Smooth muscle cell (in vitro differentiated cells): ENCODE results near the gene NOX1. TPM values are rescaled to one million over a fixed set of nuclear protein-coding genes. Genes with fewer than 3 reads are reported as not detected.

Experiments used
- DNase-seq: peaks from one replicate; lab custom pipeline; 2025; ENCODE audit not compliant: unreplicated experiment; lab: John Stamatoyannopoulos, UW
- H2AFZ ChIP-seq: fragments of 200-600 bp; sonication (generic); 2 replicates; pipeline ENCODE4 v1.6.0; 2016; ENCODE audit warnings: antibody characterized with exemption, low read depth, mild to moderate bottlenecking
- H3F3A ChIP-seq: fragments of 200-600 bp; sonication (generic); 2 replicates; pipeline ENCODE4 v1.6.0; 2017; ENCODE audit warnings: antibody characterized with exemption, low read depth
- H3K27ac ChIP-seq: fragments of 200-600 bp; sonication (generic); 2 replicates; pipeline ENCODE4 v1.5.1; 2016; ENCODE audit warnings: low read depth, mild to moderate bottlenecking
- H3K27me3 ChIP-seq: fragments of 200-600 bp; sonication (generic); 2 replicates; pipeline ENCODE4 v1.6.1; 2016; ENCODE audit warnings: low read depth, mild to moderate bottlenecking
- H3K36me3 ChIP-seq: fragments of 200-600 bp; sonication (generic); 2 replicates; pipeline ENCODE4 v1.5.1; 2016; ENCODE audit warnings: low read depth
- H3K4me1 ChIP-seq: fragments of 200-600 bp; sonication (generic); 2 replicates; pipeline ENCODE4 v1.5.1; 2016; ENCODE audit warnings: low read depth
- H3K4me2 ChIP-seq: fragments of 200-600 bp; sonication (generic); 2 replicates; pipeline ENCODE4 v1.6.0; 2016; ENCODE audit warnings: mild to moderate bottlenecking
- H3K4me3 ChIP-seq: fragments of 200-600 bp; sonication (generic); 2 replicates; pipeline ENCODE4 v1.5.1; 2016; ENCODE audit warnings: mild to moderate bottlenecking
- H3K79me2 ChIP-seq: fragments of 200-600 bp; sonication (generic); 2 replicates; pipeline ENCODE4 v1.6.0; 2016; ENCODE audit warnings: low read depth, mild to moderate bottlenecking
- H3K9ac ChIP-seq: fragments of 200-600 bp; sonication (generic); 2 replicates; pipeline ENCODE4 v1.6.0; 2016; ENCODE audit warnings: low read depth
- H3K9me3 ChIP-seq: fragments of 200-600 bp; sonication (generic); replicated peaks from 2 replicates; pipeline ENCODE4 v1.5.1; 2016; ENCODE audit warnings: low read depth
- H4K20me1 ChIP-seq: fragments of 200-600 bp; sonication (generic); 2 replicates; pipeline ENCODE4 v1.6.0; 2016; ENCODE audit warnings: low read depth
- CTCF ChIP-seq: fragments of 200-600 bp; sonication (generic); IDR thresholded peaks from 2 replicates; pipeline ENCODE4 v1.5.1; 2017; ENCODE audit warnings: borderline replicate concordance, mild to moderate bottlenecking, antibody characterized with exemption; ENCODE audit not compliant: insufficient read depth, poor library complexity, severe bottlenecking
- WGBS: methylation state at CpG from one replicate; pipeline ENCODE4 v1.1.7; 2016; ENCODE audit warnings: low lambda C conversion rate; 5-methylcytosine and 5-hydroxymethylcytosine counted together
- polyA plus RNA-seq: library from polyadenylated mRNA; unstranded; fragments of >200 nt; fragmentation: Nextera tagmentation; extraction: Ambion mirVana; gene quantifications from 2 replicates; pipeline ENCODE4 v1.2.1, GENCODE V29; 2016
- total RNA-seq: library from RNA; depleted of rRNA; stranded (reverse); fragments of >200 nt; gene quantifications from 2 replicates; pipeline ENCODE4 v1.2.3, GENCODE V29; 2014

The NOX1 gene
- total and polyA plus RNA-seq, 2 experiments from 2014 or later = not detected

GRCh38 chrX:100829730-100830129 lies 44.4 kb downstream of the NOX1 start:
- Histone ChIP-seq H2AFZ (no peak overlapping the region), H3K79me2 (no peaks in the 10 kb centered on the region), H3F3A (no peaks in the 10 kb centered on the region), H3K27ac (no peak overlapping the region), H4K20me1 (no peaks in the 10 kb centered on the region), H3K4me2 (no peak overlapping the region), H3K36me3 (no peaks in the 10 kb centered on the region), H3K9me3 (no peaks in the 10 kb centered on the region), H3K9ac (no peak overlapping the region), H3K4me1 (no peaks in the 10 kb centered on the region), H3K27me3 (no peaks in the 10 kb centered on the region), H3K4me3 (no peak overlapping the region)
- WGBS = 68% methylated on average over 2 of the region's 2 CpGs
- DNase-seq = no peak
- no peak for TF ChIP-seq CTCF

- Histone ChIP-seq H3K27me3 (no peaks in the 10 kb centered on the region), H4K20me1 (no peaks in the 10 kb centered on the region), H3F3A (no peaks in the 10 kb centered on the region), H3K79me2 (no peaks in the 10 kb centered on the region), H3K4me2 (peak within 1 kb of the TSS; percentile 83), H2AFZ (peak within 1 kb of the TSS; percentile 82), H3K27ac (peak within 1 kb of the TSS; percentile 54), H3K4me3 (peak within 1 kb of the TSS; percentile 64), H3K9ac (peak within 1 kb of the TSS; percentile 46), H3K36me3 (peaks cover 7% of the 10 kb centered on the region), H3K4me1 (no peaks in the 10 kb centered on the region), H3K9me3 (no peaks in the 10 kb centered on the region)
- TF ChIP-seq CTCF = no peak
- WGBS = 41% methylated on average over 49 of the region's 49 CpGs
- DNase-seq = peak; percentile 10
Measured at GRCh38 chrX:100819837-100820666, 54.1 kb downstream of the NOX1 start, which contains the start of gene CSTF2. CSTF2 (plus strand) TSS chrX:100820391; CDS start chrX:100820417, 26 bp downstream.

GRCh38 chrX:100819534-100819836 lies 54.7 kb downstream of the NOX1 start:
- DNase-seq = no peak
- Histone ChIP-seq H4K20me1 (no peaks in the 10 kb centered on the region), H3K79me2 (no peaks in the 10 kb centered on the region), H3K27ac (peak overlapping the region; percentile 54), H3K9ac (no peak overlapping the region), H3K4me1 (no peaks in the 10 kb centered on the region), H3K4me3 (peak overlapping the region; percentile 64), H3K4me2 (peak overlapping the region; percentile 83), H3K27me3 (no peaks in the 10 kb centered on the region), H3K36me3 (peaks cover 7% of the 10 kb centered on the region), H3F3A (no peaks in the 10 kb centered on the region), H3K9me3 (no peaks in the 10 kb centered on the region), H2AFZ (peak overlapping the region; percentile 82)
- WGBS = 54% methylated on average over 15 of the region's 15 CpGs
- no peak for TF ChIP-seq CTCF

- H3K36me3 ChIP-seq = no peaks in the 10 kb centered on the region
- H3K9me3 ChIP-seq = no peaks in the 10 kb centered on the region
- H3K4me1 ChIP-seq = peaks cover 5% of the 10 kb centered on the region
- H3K79me2 ChIP-seq = no peaks in the 10 kb centered on the region
- WGBS = 50% methylated on average over 2 of the region's 2 CpGs
- no peak for DNase-seq
- no peak overlapping the region for H2AFZ ChIP-seq
- no peak for TF ChIP-seq CTCF
- no peak overlapping the region for H3K4me3 ChIP-seq
- H3F3A ChIP-seq = no peaks in the 10 kb centered on the region
- no peak overlapping the region for H3K9ac ChIP-seq
- H3K27ac ChIP-seq = no peak overlapping the region
- H4K20me1 ChIP-seq = no peaks in the 10 kb centered on the region
- H3K4me2 ChIP-seq = no peak overlapping the region
- H3K27me3 ChIP-seq = no peaks in the 10 kb centered on the region
Measured at GRCh38 chrX:100817340-100817739, 56.8 kb downstream of the NOX1 start.
